HG03196 (cell line): ENCODE results near the gene CTIF.

ENCODE experiments used
- ATAC-seq: cut with Tn5 transposase; IDR thresholded peaks from one replicate; pipeline ENCODE4 v1.9.1; 2021; ENCODE audit not compliant: unreplicated experiment

Gene CTIF

GRCh38 chr18:48782381-48782861, 243.6 kb downstream of the CTIF start:
- no peak for ATAC-seq

GRCh38 chr18:48783616-48784520, 245.0 kb downstream of the CTIF start:
- no peak for ATAC-seq

- ATAC-seq, result no peak
These were observed 245.8 kb downstream of the CTIF start for GRCh38 chr18:48784656-48785055.

GRCh38 chr18:48785091-48785614, 246.3 kb downstream of the CTIF start:
- peak; percentile 69 for ATAC-seq

GRCh38 chr18:48785736-48786454, 247.1 kb downstream of the CTIF start:
- no peak for ATAC-seq

GRCh38 chr18:48786455-48787202, 247.8 kb downstream of the CTIF start:
- no peak for ATAC-seq

GRCh38 chr18:48787203-48788151, 248.6 kb downstream of the CTIF start:
- no peak for ATAC-seq

- ATAC-seq, result no peak
These were observed 249.5 kb downstream of the CTIF start for GRCh38 chr18:48788373-48788772.

- ATAC-seq, result no peak
These were observed 250.5 kb downstream of the CTIF start for GRCh38 chr18:48789259-48789812.

GRCh38 chr18:48790226-48790863, 251.5 kb downstream of the CTIF start:
- no peak for ATAC-seq

- ATAC-seq, result no peak
These were observed 252.2 kb downstream of the CTIF start for GRCh38 chr18:48790869-48791635.

GRCh38 chr18:48791636-48792105, 252.8 kb downstream of the CTIF start:
- no peak for ATAC-seq

- ATAC-seq, result no peak
These were observed 253.3 kb downstream of the CTIF start for GRCh38 chr18:48792141-48792540.

GRCh38 chr18:48792611-48793380, 254.0 kb downstream of the CTIF start:
- no peak for ATAC-seq

- ATAC-seq, result no peak
These were observed 255.6 kb downstream of the CTIF start for GRCh38 chr18:48794251-48794970.

GRCh38 chr18:48795696-48796095, 256.9 kb downstream of the CTIF start:
- no peak for ATAC-seq
